Upper lobe of left lung (tissue), 4 donors: ENCODE results near the gene RAP1A.

Source experiments
- CTCF ChIP-seq, 6 experiments: fragments of 450-650 bp in 4 of 6; fragments of 200-600 bp in 2 of 6; sonication (generic) in 2 of 6; IDR thresholded peaks; one replicate each; pipeline ENCODE4 v1.5.1; 2016 to 2019; ENCODE audit warnings: antibody characterized with exemption in 6 of 6
- EP300 ChIP-seq, 4 donors: sonication (generic); formaldehyde crosslinking; IDR thresholded peaks; one replicate each; pipeline ENCODE4 v1.5.1; 2017; ENCODE audit warnings: antibody characterized with exemption in 4 of 4, control low read depth in 2 of 4

GRCh38 chr1:111727056-111727455 lies 107.5 kb downstream of the RAP1A start:
- TF ChIP-seq CTCF (IDR thresholded peaks at IDR 0.05) (no peak), EP300 (IDR thresholded peaks at IDR 0.05) (no peak)
